ENCODE measurements around the gene KCNK7.

DNA sequence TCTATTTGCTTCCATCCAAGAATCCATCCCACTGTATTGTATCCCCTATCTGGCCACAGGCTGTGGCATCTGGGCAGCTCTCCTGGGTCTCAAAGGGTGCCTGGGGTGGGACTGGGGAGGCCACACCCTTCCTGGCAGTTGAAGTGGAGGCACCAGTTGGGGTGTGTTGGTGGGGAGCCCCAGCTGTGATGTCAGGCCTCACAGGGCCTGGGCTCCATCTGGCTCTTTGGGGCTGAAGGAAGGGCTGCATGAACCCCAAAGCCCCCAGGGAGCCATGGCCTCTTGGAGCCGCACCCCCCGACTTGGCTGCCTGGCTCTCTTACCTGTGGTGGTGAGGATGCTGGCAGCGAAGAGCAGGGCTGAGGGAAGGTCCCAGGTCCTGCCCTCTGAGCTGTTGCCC, 469 bp downstream of the KCNK7 start:
- TF ChIP-seq, protein P1, sequence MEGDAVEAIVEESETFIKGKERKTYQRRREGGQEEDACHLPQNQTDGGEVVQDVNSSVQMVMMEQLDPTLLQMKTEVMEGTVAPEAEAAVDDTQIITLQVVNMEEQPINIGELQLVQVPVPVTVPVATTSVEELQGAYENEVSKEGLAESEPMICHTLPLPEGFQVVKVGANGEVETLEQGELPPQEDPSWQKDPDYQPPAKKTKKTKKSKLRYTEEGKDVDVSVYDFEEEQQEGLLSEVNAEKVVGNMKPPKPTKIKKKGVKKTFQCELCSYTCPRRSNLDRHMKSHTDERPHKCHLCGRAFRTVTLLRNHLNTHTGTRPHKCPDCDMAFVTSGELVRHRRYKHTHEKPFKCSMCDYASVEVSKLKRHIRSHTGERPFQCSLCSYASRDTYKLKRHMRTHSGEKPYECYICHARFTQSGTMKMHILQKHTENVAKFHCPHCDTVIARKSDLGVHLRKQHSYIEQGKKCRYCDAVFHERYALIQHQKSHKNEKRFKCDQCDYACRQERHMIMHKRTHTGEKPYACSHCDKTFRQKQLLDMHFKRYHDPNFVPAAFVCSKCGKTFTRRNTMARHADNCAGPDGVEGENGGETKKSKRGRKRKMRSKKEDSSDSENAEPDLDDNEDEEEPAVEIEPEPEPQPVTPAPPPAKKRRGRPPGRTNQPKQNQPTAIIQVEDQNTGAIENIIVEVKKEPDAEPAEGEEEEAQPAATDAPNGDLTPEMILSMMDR (IDR thresholded peaks at IDR 0.05; ENCODE audit: insufficient read depth, low read depth, low read length) = no peak
- no peak for TF ChIP-seq EZH2 (IDR thresholded peaks at IDR 0.05; ENCODE audit: insufficient read depth, low read length)

Measured in astrocyte (in vitro differentiated cells and primary cell).